ENCODE measurements around the gene MYADM.

MYADM gene

GRCh38 chr19:53892301-53892980 is 24.8 kb downstream of the MYADM start:
- no peak for DNase-seq

GRCh38 chr19:53892981-53893325 is 25.3 kb downstream of the MYADM start:
- DNase-seq = no peak

- DNase-seq = no peak
Observed at GRCh38 chr19:53894707-53895106, 27.0 kb downstream of the MYADM start.

GRCh38 chr19:53896682-53897081 is 29.0 kb downstream of the MYADM start:
- DNase-seq = no peak

DNA sequence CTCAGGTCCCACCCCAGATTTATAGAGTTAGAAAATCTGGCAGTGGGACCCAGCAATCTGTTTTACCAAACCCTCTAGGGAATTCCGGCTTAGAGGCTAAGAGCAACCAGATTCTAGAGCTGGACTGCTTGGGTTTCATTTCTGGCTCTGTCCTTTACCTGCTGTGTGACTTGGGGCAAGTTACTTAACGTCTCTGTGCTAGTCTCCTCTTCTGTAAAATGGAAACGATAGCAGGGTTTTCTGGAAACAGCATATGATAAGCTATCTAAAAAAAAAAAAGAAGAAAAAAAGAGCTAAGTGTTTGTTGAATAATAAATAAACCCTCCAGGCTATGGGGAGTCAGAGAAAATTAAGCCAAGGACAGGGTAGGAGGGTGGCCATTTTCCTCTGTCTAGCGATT is 29.8 kb downstream of the MYADM start:
- no peak for DNase-seq

DNA sequence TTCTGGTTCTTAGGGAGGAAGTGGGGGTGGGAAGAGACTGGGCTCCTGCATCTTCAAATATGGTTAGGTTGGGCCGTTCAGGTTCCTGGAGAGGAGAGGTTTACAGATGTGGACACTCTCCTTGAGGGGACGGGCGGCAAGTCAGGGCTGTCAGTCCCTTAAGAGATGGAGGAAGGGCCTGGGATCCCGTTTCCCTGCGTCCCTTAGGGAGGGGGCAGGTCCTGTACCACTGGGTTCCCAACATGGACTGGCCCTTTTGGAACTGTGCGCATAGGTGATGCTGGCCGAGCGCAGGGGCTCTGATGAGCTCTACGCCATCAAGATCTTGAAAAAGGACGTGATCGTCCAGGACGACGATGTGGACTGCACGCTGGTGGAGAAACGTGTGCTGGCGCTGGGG is 30.5 kb downstream of the MYADM start:
- DNase-seq = no peak

DNA sequence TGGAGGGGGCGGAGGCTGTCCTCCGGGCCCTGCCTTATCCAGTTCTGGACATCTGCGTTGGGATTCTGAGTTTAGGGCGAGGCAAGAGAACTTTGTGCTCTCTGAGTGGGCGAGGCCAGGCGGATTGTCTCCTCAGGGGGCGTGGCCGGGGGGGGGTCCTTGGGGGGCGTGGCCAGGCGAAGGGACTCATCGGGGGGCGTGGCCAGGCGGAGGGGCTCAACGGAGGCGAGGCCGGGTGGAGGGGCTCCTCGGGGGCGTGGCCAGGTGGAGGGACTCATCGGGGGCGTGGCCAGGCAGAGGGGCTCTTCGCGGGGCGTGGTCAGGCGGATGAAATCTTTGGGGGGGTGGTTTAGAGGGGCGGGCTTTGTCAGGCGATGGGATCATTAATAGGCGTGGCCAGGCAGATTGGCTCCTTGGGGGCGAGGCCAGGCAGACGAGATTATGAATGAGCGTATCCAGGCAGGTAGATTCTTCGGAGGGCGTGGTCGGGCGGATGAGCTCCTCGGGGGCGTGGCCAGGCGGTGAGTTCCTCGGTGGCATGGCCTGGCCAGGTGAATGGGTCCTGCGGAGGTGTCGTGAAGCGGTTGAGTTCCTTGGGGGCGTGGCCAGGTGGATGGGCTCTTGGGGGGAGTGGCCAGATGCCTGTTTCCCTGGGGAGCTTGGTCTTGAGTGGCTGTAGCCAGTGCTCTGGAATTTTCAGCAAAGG is 31.1 kb downstream of the MYADM start:
- DNase-seq = no peak

- DNase-seq = no peak
Observed at GRCh38 chr19:53900191-53900860, 32.6 kb downstream of the MYADM start.

DNA sequence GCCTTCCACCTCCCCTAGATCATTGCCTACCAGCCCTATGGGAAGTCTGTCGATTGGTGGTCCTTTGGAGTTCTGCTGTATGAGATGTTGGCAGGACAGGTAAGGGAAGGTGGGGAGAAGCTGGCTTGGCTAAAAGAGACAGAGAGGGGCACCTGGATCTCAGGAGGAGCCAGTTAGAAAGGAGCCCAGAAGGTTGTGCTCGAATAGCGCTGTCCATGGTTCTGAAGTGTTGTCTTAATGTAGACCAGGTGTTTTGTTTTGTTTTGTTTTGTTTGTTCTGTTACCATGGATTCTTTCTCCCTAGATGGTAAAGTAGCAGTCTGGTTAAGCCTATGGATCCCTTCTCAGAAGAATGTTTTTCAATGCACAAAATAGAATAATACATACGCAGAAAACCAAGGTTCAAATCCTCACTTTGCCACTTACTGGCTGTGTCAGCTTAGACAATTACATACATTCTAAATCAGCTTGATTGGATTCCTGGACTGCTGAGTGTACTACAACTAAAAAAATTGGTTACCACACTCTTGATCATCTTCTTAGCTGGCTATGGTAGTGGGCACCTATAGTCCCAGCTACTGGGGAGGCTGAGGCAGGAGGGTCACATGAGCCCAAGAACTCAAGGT is 35.5 kb downstream of the MYADM start:
- no peak for DNase-seq

GRCh38 chr19:53904909-53905308 is 37.2 kb downstream of the MYADM start:
- no peak for DNase-seq

GRCh38 chr19:53905787-53906186 is 38.1 kb downstream of the MYADM start:
- no peak for DNase-seq

DNA sequence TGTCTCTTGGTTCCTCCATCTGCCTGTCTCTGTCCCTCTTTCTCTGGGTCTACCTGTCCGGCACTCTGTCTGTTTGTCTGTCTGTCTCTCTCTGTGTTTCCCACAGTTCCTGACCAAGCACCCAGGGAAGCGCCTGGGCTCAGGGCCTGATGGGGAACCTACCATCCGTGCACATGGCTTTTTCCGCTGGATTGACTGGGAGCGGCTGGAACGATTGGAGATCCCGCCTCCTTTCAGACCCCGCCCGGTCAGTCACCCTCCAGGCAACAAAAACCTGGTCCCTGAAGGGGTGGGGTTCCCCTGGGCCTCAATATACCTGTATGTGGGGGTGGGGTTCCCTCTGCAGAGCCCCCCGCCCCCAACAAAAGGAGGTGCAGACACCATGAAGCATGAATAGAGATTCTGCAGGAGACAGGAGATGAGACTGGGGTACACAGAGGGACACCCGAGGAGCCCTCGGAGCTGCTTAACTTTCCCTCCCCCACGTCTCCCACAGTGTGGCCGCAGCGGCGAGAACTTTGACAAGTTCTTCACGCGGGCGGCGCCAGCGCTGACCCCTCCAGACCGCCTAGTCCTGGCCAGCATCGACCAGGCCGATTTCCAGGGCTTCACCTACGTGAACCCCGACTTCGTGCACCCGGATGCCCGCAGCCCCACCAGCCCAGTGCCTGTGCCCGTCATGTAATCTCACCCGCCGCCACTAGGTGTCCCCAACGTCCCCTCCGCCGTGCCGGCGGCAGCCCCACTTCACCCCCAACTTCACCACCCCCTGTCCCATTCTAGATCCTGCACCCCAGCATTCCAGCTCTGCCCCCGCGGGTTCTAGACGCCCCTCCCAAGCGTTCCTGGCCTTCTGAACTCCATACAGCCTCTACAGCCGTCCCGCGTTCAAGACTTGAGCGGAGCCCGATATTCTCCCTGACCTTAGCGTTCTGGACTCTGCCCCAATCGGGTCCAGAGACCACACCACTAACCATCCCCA is 38.8 kb downstream of the MYADM start:
- DNase-seq = no peak

GRCh38 chr19:53907193-53907581 is 39.5 kb downstream of the MYADM start:
- no peak for DNase-seq

DNA sequence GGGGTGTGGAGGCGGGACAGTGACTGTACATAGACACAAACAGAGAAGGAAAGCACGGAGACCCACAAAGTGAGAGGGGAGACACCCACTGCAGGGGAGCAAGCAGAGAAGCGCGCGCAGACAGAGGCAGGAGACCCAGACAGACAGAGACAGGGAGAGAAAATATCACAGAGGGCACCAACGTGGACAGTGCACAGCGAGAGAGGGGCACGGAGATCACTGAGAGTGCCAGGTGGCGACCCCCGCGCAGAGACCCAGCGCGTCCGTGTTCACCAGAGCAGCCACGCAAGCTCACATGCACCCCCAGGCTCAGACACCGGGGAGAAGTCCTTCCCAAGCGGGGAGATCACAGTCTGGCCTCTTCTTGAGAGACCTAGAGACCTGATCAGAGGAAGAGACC is 40.0 kb downstream of the MYADM start:
- no peak for DNase-seq

GRCh38 chr19:53908106-53908934 is 40.6 kb downstream of the MYADM start:
- no peak for DNase-seq

DNA sequence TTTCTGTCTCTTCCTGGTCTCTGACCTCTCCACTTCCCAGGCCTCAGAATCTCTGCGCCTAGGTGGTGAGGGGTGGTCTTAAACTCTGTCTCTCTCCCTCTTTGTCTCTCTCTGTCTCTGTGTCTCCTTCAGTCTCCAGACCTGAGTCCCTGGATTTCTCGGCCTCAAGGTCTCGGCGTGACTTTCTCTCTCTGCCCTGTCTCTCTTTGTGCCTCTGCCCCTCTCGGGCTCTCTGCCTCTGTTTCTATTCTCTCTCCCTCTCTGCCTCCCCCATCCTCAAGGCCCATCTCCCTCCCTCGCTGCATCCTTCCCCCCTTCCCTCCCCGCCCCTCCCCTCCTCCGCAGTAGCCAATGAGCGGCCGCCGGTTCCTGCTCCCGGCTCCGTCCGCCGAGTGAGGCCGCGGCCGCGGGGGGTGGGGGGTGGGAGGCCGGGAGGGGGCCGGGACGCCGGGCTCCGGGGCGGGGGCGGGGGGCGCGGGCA is 41.3 kb downstream of the MYADM start, which contains the start of gene CACNG7:
TSS of gene CACNG7 (plus strand) at position 344 of the 481 bp plus-strand sequence. CDS start 3,554 bp downstream, outside the sequence.
- no peak for DNase-seq

GRCh38 chr19:53909471-53910169 is 41.9 kb downstream of the MYADM start:
- no peak for DNase-seq

DNA sequence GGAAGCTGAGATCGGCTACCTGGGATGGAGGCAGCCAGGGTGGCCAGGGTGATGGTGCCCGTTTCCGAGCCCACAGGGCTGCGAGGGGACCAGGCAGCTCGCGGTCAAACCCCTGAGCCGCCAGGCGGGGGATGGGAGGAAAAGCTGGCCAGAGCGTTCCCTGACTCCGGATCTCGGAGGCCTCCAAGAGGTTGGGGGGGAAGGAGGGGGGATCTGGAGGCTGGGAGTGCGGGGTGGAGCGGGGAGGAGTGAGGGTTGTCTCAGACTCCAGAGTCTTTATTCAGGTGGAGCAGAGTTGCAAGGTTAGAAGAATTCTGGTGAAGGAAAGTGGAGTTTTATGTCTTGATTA is 42.5 kb downstream of the MYADM start:
- DNase-seq = no peak

- no peak for DNase-seq
Observed at GRCh38 chr19:53912653-53913052, 45.0 kb downstream of the MYADM start.

GRCh38 chr19:53915000-53915399 is 47.3 kb downstream of the MYADM start:
- DNase-seq = no peak

DNA sequence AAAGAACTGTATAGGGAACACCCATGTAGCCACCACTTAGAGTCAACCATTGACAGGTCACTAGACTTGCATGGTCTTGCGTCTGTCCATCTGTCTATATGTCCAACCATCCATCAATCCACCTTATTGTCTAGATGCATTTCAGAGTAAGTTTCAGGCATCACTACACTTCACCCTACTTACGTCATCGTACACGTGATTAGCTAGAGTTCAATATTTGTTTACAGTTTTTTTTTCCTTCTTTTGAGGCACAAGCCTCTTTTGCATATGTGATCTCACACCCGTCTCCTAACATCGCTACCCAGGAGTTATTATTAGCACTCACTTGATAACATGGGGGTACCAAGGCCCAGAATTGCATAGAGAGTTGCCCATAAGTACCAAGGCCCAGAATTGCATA is 48.3 kb downstream of the MYADM start:
- DNase-seq = no peak

All from NCI-H187 treated with DMSO at 0.1 percent for 48 hours (cell line).